ENCODE data around the gene ERC2.
A peak's percentile ranks its signal among the peaks of the same experiment; 100 is the strongest.

The ERC2 gene

GRCh38 chr3:55620351-55621025 lies 847.8 kb downstream of the ERC2 start:
- peak overlapping the region; percentile 0; the same call in 1 of the 2 replicates for H2AFZ ChIP-seq (ENCODE audit: low read length)
- H3K36me3 ChIP-seq (ENCODE audit: insufficient read depth, low read length), result no peaks in the 10 kb centered on the region
- no peak overlapping the region for H3K9ac ChIP-seq (ENCODE audit: low read depth, low read length, poor library complexity, severe bottlenecking)
- H3K9me2 ChIP-seq (replicated peaks; ENCODE audit: low read depth, low read length), result no peaks in the 10 kb centered on the region
- no peak for TF ChIP-seq CTCF (conservative IDR thresholded peaks at IDR 0.05; ENCODE audit: low read length)
- TF ChIP-seq EZH2phosphoT487 (IDR thresholded peaks at IDR 0.05; ENCODE audit: borderline replicate concordance), result peak; percentile 70; the same call in 1 of the 2 replicates
- H3K4me1 ChIP-seq (ENCODE audit: insufficient read depth, low read length, poor library complexity, severe bottlenecking), result peaks cover 34% of the 10 kb centered on the region
- peak overlapping the region; percentile 54 for H3K4me2 ChIP-seq (ENCODE audit: low read depth, low read length, poor library complexity, severe bottlenecking)
- no peaks in the 10 kb centered on the region for H3F3A ChIP-seq (ENCODE audit: low read depth)
- H4K20me1 ChIP-seq (ENCODE audit: insufficient read depth, low read length, poor library complexity, severe bottlenecking), result no peaks in the 10 kb centered on the region
- H3K27me3 ChIP-seq (ENCODE audit: insufficient read depth, low read length, poor library complexity, severe bottlenecking), result no peaks in the 10 kb centered on the region
- H3K79me2 ChIP-seq (ENCODE audit: insufficient read depth, low read length), result no peaks in the 10 kb centered on the region
- H3K4me3 ChIP-seq (ENCODE audit: low read length, poor library complexity, severe bottlenecking), result peak overlapping the region; percentile 24
- H3K9me3 ChIP-seq (ENCODE audit: insufficient read depth, low read depth, low read length), result no peaks in the 10 kb centered on the region

GRCh38 chr3:55619046-55619808 lies 849.0 kb downstream of the ERC2 start:
- no peak overlapping the region for H2AFZ ChIP-seq (ENCODE audit: low read length)
- peaks cover 34% of the 10 kb centered on the region for H3K4me1 ChIP-seq (ENCODE audit: insufficient read depth, low read length, poor library complexity, severe bottlenecking)
- H3K79me2 ChIP-seq (ENCODE audit: insufficient read depth, low read length), result no peaks in the 10 kb centered on the region
- H3K9ac ChIP-seq (ENCODE audit: low read depth, low read length, poor library complexity, severe bottlenecking), result no peak overlapping the region
- no peaks in the 10 kb centered on the region for H3K27me3 ChIP-seq (ENCODE audit: insufficient read depth, low read length, poor library complexity, severe bottlenecking)
- H3K9me3 ChIP-seq (ENCODE audit: insufficient read depth, low read depth, low read length), result no peaks in the 10 kb centered on the region
- TF ChIP-seq EZH2phosphoT487 (IDR thresholded peaks at IDR 0.05; ENCODE audit: borderline replicate concordance), result no peak
- no peak for TF ChIP-seq CTCF (conservative IDR thresholded peaks at IDR 0.05; ENCODE audit: low read length)
- no peaks in the 10 kb centered on the region for H3F3A ChIP-seq (ENCODE audit: low read depth)
- H3K36me3 ChIP-seq (ENCODE audit: insufficient read depth, low read length), result no peaks in the 10 kb centered on the region
- H4K20me1 ChIP-seq (ENCODE audit: insufficient read depth, low read length, poor library complexity, severe bottlenecking), result no peaks in the 10 kb centered on the region
- no peaks in the 10 kb centered on the region for H3K9me2 ChIP-seq (replicated peaks; ENCODE audit: low read depth, low read length)
- H3K4me3 ChIP-seq (ENCODE audit: low read length, poor library complexity, severe bottlenecking), result peak overlapping the region; percentile 24
- peak overlapping the region; percentile 54 for H3K4me2 ChIP-seq (ENCODE audit: low read depth, low read length, poor library complexity, severe bottlenecking)

GRCh38 chr3:55617385-55617784 lies 850.9 kb downstream of the ERC2 start:
- no peaks in the 10 kb centered on the region for H3K36me3 ChIP-seq (ENCODE audit: insufficient read depth, low read length)
- H3K27me3 ChIP-seq (ENCODE audit: insufficient read depth, low read length, poor library complexity, severe bottlenecking), result no peaks in the 10 kb centered on the region
- no peak overlapping the region for H3K4me3 ChIP-seq (ENCODE audit: low read length, poor library complexity, severe bottlenecking)
- H3K4me2 ChIP-seq (ENCODE audit: low read depth, low read length, poor library complexity, severe bottlenecking), result no peak overlapping the region
- H3F3A ChIP-seq (ENCODE audit: low read depth), result no peaks in the 10 kb centered on the region
- no peaks in the 10 kb centered on the region for H3K79me2 ChIP-seq (ENCODE audit: insufficient read depth, low read length)
- TF ChIP-seq CTCF (conservative IDR thresholded peaks at IDR 0.05; ENCODE audit: low read length) (no peak), EZH2phosphoT487 (IDR thresholded peaks at IDR 0.05; ENCODE audit: borderline replicate concordance) (no peak)
- no peaks in the 10 kb centered on the region for H3K9me3 ChIP-seq (ENCODE audit: insufficient read depth, low read depth, low read length)
- no peak overlapping the region for H2AFZ ChIP-seq (ENCODE audit: low read length)
- H4K20me1 ChIP-seq (ENCODE audit: insufficient read depth, low read length, poor library complexity, severe bottlenecking), result no peaks in the 10 kb centered on the region
- H3K9me2 ChIP-seq (replicated peaks; ENCODE audit: low read depth, low read length), result no peaks in the 10 kb centered on the region
- H3K4me1 ChIP-seq (ENCODE audit: insufficient read depth, low read length, poor library complexity, severe bottlenecking), result peaks cover 28% of the 10 kb centered on the region
- H3K9ac ChIP-seq (ENCODE audit: low read depth, low read length, poor library complexity, severe bottlenecking), result no peak overlapping the region
